Erythroblast (primary cell): ENCODE data around the gene APOBR.
"Not testable (repeated sequence)": the region's sequence is repeated elsewhere in the genome, so short reads cannot be mapped to it uniquely, and the experiment has no call there.

ENCODE experiments used
- DNase-seq, 2 experiments: peaks; one replicate each; lab custom pipeline; 2025; lab: John Stamatoyannopoulos, UW
- GATA1 ChIP-seq: IDR thresholded peaks from 2 replicates; pipeline ENCODE4 v1.6.1; 2011; ENCODE audit warnings: low read depth, mild to moderate bottlenecking, control low read depth, low read length, moderate library complexity
- POLR2A ChIP-seq: IDR thresholded peaks from 2 replicates; pipeline ENCODE4 v1.6.1; 2011; ENCODE audit warnings: mild to moderate bottlenecking, low read length

The APOBR gene

DNA sequence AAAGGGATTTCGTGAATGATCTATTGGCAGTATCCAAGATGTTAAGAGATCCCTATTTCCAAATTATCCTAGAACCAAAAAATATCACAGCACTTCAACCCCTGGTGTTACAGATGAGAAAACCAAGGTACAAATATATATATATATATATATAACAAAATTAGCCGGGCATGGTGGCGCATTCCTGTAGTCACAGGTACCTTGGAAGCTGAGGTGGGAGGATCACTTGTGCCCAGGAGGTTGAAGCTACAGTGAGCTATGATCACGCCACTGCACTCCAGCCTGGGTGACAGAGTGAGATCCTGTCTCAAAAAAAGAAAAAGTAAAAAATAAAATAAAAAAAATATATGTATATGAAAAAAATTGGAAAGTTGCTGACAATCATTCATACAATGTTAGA, 1.9 kb upstream of the APOBR start:
- TF ChIP-seq GATA1 (no peak), POLR2A (no peak)
- no peak for DNase-seq

DNA sequence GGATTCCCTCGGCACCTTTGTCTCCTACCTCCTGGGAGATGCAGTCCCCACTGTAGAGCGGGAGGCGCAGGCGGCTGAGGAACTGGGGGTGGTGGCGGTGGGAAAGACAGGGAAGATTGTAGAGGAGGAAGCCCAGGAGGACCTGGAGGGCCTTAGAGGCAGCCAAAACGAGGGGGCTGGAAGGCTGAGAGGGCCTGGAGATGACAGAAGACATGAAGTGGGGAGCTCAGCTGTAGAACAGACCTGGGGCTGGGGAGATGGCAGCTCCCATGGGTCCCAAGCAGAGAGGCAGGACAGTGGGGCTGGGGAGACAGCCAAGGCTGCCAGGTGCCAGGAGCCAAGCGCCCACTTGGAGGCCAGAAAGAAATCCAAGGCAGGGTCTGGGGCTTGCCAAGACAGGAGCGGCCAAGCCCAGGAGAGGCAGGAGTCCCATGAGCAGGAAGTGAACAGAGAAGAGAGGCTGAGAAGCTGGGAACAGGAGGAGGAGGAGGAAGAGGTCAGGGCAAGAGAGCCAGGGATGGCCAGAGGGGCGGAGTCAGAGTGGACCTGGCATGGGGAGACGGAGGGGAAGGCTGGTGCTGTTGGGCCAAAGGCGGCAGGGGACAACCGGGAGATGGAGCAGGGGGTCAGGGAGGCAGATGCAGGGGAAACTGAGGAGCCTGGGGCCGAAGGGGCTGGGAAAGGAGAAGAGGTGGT, 803 bp downstream of the APOBR start:
- DNase-seq: no peak
- TF ChIP-seq GATA1 (no peak), POLR2A (no peak)

GRCh38 chr16:28495795-28496749, 1.6 kb downstream of the APOBR start:
- no peak for TF ChIP-seq POLR2A
- TF ChIP-seq GATA1: no peak
- no peak for DNase-seq

GRCh38 chr16:28496844-28497243, 2.4 kb downstream of the APOBR start:
- TF ChIP-seq POLR2A (no peak), GATA1 (no peak)
- DNase-seq: no peak

- TF ChIP-seq GATA1 (no peak), POLR2A (no peak)
- no peak for DNase-seq
Observed at GRCh38 chr16:28497386-28497785, 2.9 kb downstream of the APOBR start.

DNA sequence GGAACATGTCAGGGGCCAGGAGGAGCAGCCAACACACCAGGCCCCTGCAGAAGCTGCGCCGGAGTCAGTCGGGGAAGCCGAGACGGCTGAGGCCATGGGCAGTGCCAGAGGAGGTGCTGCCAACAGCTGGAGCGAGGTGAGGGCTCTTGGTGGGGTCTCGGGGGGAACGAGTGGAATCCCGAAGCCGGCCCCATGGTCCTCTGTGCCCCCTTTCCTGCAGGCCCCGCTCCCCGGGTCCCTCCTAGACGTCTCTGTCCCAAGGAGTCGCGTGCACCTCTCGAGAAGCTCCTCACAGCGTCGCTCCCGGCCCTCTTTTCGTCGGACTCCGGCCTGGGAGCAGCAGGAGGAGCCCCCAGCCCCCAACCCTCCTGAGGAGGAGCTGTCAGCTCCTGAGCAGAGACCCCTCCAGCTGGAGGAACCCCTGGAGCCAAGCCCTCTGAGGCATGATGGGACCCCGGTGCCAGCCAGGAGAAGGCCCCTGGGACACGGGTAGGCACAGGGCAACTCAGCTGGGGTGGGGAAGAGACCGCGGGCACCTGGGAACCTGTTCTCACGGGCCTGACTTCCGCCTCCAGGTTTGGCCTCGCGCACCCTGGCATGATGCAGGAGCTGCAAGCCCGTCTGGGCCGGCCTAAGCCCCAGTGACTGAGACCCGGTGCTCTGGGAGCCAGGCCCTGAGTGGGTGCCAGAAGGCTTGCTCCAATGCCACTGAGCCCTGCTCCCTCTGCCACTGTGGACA, 3.6 kb downstream of the APOBR start:
- TF ChIP-seq GATA1 (no peak), POLR2A (no peak)
- DNase-seq: no peak

DNA sequence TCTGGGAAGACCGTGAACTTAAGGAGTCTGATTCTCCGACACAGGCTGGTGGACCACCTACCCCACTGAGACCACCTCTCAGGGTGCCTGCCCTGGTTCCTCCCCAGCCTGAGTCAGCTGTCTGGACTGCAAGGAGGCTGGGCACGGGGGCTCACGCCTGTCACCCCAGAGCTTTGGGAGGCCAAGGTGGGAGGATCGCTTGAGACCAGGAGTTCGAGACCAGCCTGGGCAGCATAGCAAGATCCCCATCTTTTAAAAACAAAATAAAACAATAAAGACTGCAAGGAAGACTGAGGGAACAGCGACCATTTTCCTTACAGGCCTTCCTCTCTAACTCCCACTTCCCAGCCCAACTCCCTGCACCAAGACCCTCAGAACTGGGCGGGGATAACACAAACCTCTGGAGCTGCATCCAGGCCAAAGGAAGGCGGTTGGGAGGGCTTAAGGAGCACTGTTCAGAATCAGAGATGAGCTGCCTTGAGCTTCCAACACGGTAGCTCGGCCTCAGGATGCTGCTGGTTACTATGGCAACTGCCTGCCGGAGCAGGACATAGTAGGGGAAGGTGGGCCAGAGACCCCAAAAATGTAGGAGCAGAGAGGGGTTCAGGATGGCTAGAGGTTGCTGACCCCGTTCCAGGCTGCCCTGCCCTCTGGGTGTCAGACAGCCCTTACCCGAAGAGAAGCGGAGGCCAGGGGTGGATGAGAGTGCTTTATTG, 4.4 kb downstream of the APOBR start:
- no peak for DNase-seq
- TF ChIP-seq GATA1: no peak
- no peak for TF ChIP-seq POLR2A

GRCh38 chr16:28499854-28500253, 5.4 kb downstream of the APOBR start:
- no peak for DNase-seq

DNA sequence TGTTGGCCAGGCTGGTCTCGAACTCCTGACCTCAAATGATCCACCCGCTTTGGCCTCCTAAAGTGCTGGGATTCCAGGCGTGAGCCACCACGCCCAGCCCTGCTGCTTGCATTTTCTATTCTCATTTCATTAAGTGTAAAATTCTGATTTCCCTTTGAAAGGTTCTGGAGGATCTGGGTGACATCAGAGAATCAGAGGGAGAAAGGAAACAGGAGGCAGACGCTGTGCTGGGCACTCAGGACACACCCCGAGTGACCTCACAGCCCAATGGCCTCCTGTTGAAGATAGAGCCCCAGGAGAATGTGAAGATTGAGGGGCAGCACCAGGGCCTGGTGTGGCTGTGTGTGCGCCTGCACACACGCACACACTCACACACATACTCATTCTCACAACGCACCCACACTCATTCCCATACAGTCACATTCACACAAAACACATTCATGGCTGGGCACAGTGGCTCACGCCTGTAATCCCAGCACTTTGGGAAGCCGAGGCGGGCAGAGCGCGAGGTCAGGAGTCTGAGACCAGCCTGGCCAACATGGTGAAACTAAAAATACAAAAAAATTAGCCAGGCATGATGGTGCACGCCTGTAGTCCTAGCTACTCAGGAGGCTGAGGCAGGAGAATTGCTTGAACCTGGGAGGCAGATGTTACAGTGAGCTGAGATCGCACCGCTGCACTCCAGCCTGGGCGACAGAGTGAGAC, 6.2 kb downstream of the APOBR start:
- DNase-seq: not testable (repeated sequence)

More at GRCh38 chr16:28499854-28500253, 5.4 kb downstream of the APOBR start:
- no peak for TF ChIP-seq GATA1
- no peak for TF ChIP-seq POLR2A

DNA sequence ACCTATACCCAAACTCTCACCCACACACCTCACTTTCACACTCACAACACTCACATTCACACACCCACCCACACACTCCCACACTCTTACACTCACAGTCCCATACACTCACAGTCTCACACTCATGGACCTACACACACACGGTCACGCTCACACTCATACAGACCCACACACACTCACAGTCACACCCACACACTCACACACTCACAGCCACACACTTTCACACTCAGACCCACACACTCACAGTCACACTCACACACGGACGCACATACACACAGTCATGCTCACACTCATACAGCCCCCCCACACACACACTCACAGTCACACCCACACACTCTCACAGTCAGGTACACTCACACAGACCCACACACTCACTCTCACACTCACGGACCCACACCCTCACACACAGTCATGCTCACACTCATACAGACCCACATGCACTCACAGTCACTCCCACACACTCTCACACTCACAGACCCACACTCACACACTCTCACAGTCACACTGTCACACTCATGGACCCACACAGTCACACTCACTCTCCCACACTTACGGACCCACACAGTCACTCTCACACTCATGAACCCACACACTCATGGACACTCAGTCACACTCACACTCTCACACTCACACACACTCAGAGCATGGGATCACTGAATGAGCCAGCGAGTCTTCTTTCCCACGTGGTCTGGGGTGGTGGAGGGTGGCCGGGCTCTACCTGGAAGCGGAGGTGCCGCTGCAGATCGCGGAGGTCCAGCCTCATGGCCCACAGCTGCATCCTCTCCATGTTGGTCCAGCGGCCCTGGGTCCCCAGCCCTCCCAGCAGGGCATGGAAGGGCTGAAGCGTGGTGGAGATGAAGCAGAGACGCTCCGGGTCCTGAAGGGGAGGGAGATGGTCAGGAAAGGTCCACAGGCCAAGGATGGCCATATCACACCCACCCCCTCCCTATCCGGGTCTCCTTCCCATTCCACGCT, 7.1 kb downstream of the APOBR start:
- TF ChIP-seq GATA1 (no peak), POLR2A (no peak)
- DNase-seq: no peak

DNA sequence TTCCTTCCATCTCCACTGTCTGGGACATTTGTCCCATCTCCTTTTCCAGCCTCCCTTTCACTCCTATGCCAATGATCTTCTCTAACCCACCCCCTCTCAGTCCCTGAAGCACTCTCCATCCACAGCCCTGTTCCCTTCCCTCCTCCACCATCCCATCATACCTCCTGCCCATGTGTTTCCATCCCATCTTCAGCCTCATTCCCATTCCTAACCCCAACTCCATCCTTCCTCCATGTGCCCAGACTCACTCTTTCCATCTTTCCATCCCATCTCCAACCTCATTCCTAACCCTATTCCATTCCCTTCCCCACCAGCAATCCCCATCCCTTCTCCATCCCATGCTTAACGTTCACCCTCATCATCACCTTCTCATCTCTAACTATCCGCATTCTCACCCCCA, 7.8 kb downstream of the APOBR start:
- DNase-seq: no peak
- TF ChIP-seq POLR2A (no peak), GATA1 (no peak)

DNA sequence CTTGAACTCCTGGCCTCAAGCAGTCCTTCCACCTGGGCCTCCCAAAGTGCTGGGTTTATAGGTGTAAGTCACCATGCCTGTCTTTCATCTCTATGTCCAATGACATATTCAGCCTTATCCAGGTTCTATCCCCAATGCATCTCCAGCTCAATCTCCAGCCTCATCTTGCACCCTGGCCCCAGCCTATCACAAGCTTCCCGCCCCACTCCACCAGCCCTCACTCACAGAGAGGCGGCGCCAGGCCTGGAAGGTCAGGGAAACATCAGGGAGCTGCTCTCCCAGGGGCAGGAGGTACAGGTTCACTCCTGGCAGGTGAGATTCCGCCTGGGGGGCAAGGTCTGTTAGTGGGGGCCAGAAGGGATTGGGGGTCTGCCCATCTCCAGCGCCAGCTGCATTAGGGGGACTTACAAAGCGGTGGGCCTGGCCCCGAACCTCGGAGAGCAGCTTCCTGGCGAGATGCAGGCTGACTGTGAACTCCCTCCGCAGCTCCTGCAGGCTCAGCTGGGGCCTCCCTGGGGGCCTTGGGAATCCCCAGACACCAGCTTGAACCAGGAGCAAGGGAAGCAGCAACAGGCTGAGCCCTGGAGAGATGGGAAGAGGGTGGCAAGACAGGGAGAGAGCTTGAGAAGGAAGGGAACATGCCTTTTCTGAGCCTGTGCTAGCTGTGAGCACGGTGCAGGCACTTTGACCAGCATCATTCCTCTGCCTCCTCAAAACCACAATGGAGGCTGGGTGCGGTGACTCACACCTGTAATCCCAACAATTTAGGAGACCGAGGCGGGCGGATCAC, 9.2 kb downstream of the APOBR start:
- TF ChIP-seq POLR2A: no peak
- no peak for TF ChIP-seq GATA1
- no peak for DNase-seq
